GM12801 (cell line): ENCODE results near the gene FOXK1.

ENCODE experiments used
- CTCF ChIP-seq: IDR thresholded peaks from one replicate; pipeline ENCODE4 v1.5.1; 2011; ENCODE audit warnings: control low read depth; ENCODE audit not compliant: insufficient read length; ENCODE audit errors: extremely low read depth

FOXK1 gene

GRCh38 chr7:4745971-4746919 lies 64.2 kb downstream of the FOXK1 start:
- TF ChIP-seq CTCF: no peak

GRCh38 chr7:4747013-4747412 lies 64.9 kb downstream of the FOXK1 start:
- no peak for TF ChIP-seq CTCF

GRCh38 chr7:4747746-4748145 lies 65.7 kb downstream of the FOXK1 start:
- no peak for TF ChIP-seq CTCF

- TF ChIP-seq CTCF: no peak
Observed at GRCh38 chr7:4748231-4748681, 66.2 kb downstream of the FOXK1 start.

GRCh38 chr7:4749363-4749762 lies 67.3 kb downstream of the FOXK1 start:
- TF ChIP-seq CTCF: no peak

- no peak for TF ChIP-seq CTCF
Observed at GRCh38 chr7:4749798-4750197, 67.7 kb downstream of the FOXK1 start.

- no peak for TF ChIP-seq CTCF
Observed at GRCh38 chr7:4751398-4751947, 69.4 kb downstream of the FOXK1 start.
